ENCODE results near the gene ZNF385D. TPM values are rescaled to one million over a fixed set of nuclear protein-coding genes. Genes with fewer than 3 reads are reported as not detected.

ZNF385D gene
- total RNA-seq, 1 experiment from 2014 or later: not detected

DNA sequence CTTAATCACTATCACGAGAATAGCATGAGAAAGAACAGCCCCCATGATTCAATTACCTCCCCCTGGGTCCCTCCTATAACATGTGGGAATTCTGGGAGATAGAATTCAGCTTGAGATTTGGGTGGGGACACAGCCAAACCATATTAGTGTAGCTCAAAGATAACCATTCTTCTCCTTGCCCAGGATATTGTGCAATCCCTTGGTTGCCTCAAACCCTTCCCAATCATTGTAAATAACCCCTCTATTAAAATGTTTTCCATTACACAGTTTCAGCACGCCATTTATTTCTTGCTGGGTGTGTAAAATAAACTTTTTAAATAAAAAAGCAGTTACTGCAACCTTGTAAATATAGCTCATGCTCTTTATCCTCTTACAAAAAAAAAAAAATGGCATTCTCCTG lies 47.7 kb downstream of the ZNF385D start:
- Histone ChIP-seq H3K9me3 (ENCODE audit: control insufficient read depth in 1 of 2, insufficient read depth in 1 of 2, low read depth in 1 of 2, low read length in 2 of 2) (peaks cover 3 to 13% of the 10 kb centered on the region in 2 experiments; a peak in 2 of 4 replicates), H3K79me2 (ENCODE audit: insufficient read depth, low read length) (no peaks in the 10 kb centered on the region), H3K9ac (ENCODE audit: low read length) (no peak overlapping the region), H4K20me1 (ENCODE audit: insufficient read depth) (no peaks in the 10 kb centered on the region), H3K9me2 (ENCODE audit: insufficient read depth) (no peaks in the 10 kb centered on the region), H3K4me2 (ENCODE audit: low read length) (no peak overlapping the region), H3K4me3 (replicated peaks in 1 of 2; ENCODE audit: low read depth in 1 of 2, low read length in 2 of 2) (no peak overlapping the region), H2AFZ (ENCODE audit: low read depth, low read length, poor library complexity, severe bottlenecking) (no peak overlapping the region), H3K27ac (ENCODE audit: low read depth, low read length) (no peak overlapping the region), H3K36me3 (ENCODE audit: control insufficient read depth in 1 of 2, insufficient read depth in 2 of 2, low read length in 2 of 2) (no peaks in the 10 kb centered on the region), H3K4me1 (ENCODE audit: control insufficient read depth in 1 of 2, insufficient read depth in 2 of 2, low read length in 2 of 2) (no peaks in the 10 kb centered on the region), H3K27me3 (ENCODE audit: insufficient read depth, low read length) (no peaks in the 10 kb centered on the region)
- no peak for DNase-seq (ENCODE audit: low read depth, low spot score)
- ChIA-PET POLR2A (no interaction called here), CTCF (no interaction called here), RAD21 (ENCODE audit: low non-redundant PET in 1 of 2, low total read pairs in 2 of 2, uncharacterized antibody in 2 of 2, unreplicated experiment in 2 of 2) (no interaction called here)
- intact Hi-C loops (cut with micrococcal nuclease): no loop called here
- TF ChIP-seq POLR2AphosphoS5 (IDR thresholded peaks at IDR 0.05; ENCODE audit: low read depth, low read length): no peak
- TF ChIP-seq, protein P1, sequence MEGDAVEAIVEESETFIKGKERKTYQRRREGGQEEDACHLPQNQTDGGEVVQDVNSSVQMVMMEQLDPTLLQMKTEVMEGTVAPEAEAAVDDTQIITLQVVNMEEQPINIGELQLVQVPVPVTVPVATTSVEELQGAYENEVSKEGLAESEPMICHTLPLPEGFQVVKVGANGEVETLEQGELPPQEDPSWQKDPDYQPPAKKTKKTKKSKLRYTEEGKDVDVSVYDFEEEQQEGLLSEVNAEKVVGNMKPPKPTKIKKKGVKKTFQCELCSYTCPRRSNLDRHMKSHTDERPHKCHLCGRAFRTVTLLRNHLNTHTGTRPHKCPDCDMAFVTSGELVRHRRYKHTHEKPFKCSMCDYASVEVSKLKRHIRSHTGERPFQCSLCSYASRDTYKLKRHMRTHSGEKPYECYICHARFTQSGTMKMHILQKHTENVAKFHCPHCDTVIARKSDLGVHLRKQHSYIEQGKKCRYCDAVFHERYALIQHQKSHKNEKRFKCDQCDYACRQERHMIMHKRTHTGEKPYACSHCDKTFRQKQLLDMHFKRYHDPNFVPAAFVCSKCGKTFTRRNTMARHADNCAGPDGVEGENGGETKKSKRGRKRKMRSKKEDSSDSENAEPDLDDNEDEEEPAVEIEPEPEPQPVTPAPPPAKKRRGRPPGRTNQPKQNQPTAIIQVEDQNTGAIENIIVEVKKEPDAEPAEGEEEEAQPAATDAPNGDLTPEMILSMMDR (IDR thresholded peaks at IDR 0.05 in 2 of 3, conservative IDR thresholded peaks at IDR 0.05 in 1 of 3; ENCODE audit: borderline replicate concordance in 1 of 3, insufficient read depth in 1 of 3, low read depth in 2 of 3, low read length in 2 of 3): no peak
- ATAC-seq: no peak
- no TSS peak for BruUV-seq (replicated peaks)

DNA sequence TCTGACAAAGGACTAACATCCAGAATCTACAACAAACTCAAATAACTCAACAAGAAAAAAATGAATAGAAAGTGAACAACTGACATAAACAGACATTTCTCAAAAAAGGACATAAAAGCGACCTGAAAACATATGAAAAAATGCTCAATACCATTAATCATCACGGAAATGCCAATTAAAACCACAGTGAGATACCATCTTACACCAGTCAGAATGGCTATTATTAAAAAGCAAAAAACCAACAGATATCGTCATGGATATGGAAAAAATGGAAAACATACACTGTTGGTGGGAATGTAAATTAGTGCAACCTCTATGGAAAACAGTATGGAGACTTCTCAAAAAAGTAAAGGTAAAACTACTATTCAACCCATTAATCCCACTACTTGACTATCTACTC lies 53.3 kb downstream of the ZNF385D start:
- no peak overlapping the region for H2AFZ ChIP-seq (ENCODE audit: low read depth, low read length, poor library complexity, severe bottlenecking)

More for the DNA sequence above, 53.3 kb downstream of the ZNF385D start:
- ChIA-PET RAD21 (ENCODE audit: low non-redundant PET in 1 of 2, low total read pairs in 2 of 2, uncharacterized antibody in 2 of 2, unreplicated experiment in 2 of 2) (no interaction called here), POLR2A (no interaction called here), CTCF (no interaction called here)
- TF ChIP-seq, protein P2, sequence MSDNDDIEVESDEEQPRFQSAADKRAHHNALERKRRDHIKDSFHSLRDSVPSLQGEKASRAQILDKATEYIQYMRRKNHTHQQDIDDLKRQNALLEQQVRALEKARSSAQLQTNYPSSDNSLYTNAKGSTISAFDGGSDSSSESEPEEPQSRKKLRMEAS (IDR thresholded peaks at IDR 0.05): no peak
- TF ChIP-seq POLR2A (IDR thresholded peaks at IDR 0.05; ENCODE audit: borderline replicate concordance, extremely low read depth, insufficient read depth, insufficient read length) (no peak), EGR1 (IDR thresholded peaks at IDR 0.05; ENCODE audit: low read depth) (no peak), TCF7L2 (IDR thresholded peaks at IDR 0.05; ENCODE audit: borderline replicate concordance, extremely low read depth, insufficient read depth, insufficient read length) (no peak), SP1 (IDR thresholded peaks at IDR 0.05; ENCODE audit: low read depth) (no peak), CEBPB (IDR thresholded peaks at IDR 0.05; ENCODE audit: low read depth) (no peak), ZFX (IDR thresholded peaks at IDR 0.05) (no peak)
- TF ChIP-seq, protein P1 (IDR thresholded peaks at IDR 0.05 in 2 of 3, conservative IDR thresholded peaks at IDR 0.05 in 1 of 3; ENCODE audit: borderline replicate concordance in 1 of 3, insufficient read depth in 1 of 3, low read depth in 2 of 3, low read length in 2 of 3): no peak
- no peak for DNase-seq (ENCODE audit: low read depth, low spot score)
- Histone ChIP-seq H3K9ac (ENCODE audit: low read length) (no peak overlapping the region), H3K79me2 (ENCODE audit: insufficient read depth, low read length) (no peaks in the 10 kb centered on the region), H3K4me3 (replicated peaks in 1 of 2; ENCODE audit: low read depth in 1 of 2, low read length in 2 of 2) (no peak overlapping the region), H3K27me3 (ENCODE audit: insufficient read depth, low read length) (no peaks in the 10 kb centered on the region), H3K4me1 (ENCODE audit: control insufficient read depth in 1 of 2, insufficient read depth in 2 of 2, low read length in 2 of 2) (no peaks in the 10 kb centered on the region), H3K27ac (ENCODE audit: low read depth, low read length) (no peak overlapping the region), H3K9me3 (ENCODE audit: control insufficient read depth in 1 of 2, insufficient read depth in 1 of 2, low read depth in 1 of 2, low read length in 2 of 2) (peaks cover 8 to 9% of the 10 kb centered on the region in 2 experiments; a peak in 2 of 4 replicates), H3K4me2 (ENCODE audit: low read length) (no peak overlapping the region), H4K20me1 (ENCODE audit: insufficient read depth) (no peaks in the 10 kb centered on the region), H3K9me2 (ENCODE audit: insufficient read depth) (no peaks in the 10 kb centered on the region), H3K36me3 (ENCODE audit: control insufficient read depth in 1 of 2, insufficient read depth in 2 of 2, low read length in 2 of 2) (no peaks in the 10 kb centered on the region)
- intact Hi-C loops (cut with micrococcal nuclease): no loop called here
- no TSS peak for BruUV-seq (replicated peaks)
- ATAC-seq: no peak

Data from HCT116 (cell line).